NT2/D1 (cell line): Measurements from ENCODE around the gene SIX2.

Experiments
- DNase-seq: peaks from one replicate; pipeline ENCODE4 v3.0.0-alpha.2; 2011; ENCODE audit warnings: low read depth, low spot score
- H3K27me3 ChIP-seq: 2 replicates; pipeline ENCODE4 v1.6.0; 2011; ENCODE audit warnings: mild to moderate bottlenecking; ENCODE audit not compliant: insufficient read length, insufficient read depth
- H3K36me3 ChIP-seq: 2 replicates; pipeline ENCODE4 v1.6.1; 2011; ENCODE audit warnings: mild to moderate bottlenecking, low read length, mixed read lengths; ENCODE audit not compliant: insufficient read depth, insufficient read length
- H3K4me1 ChIP-seq: 2 replicates; pipeline ENCODE4 v1.5.1; 2011; ENCODE audit not compliant: insufficient read depth, insufficient read length
- H3K4me3 ChIP-seq: 2 replicates; pipeline ENCODE4 v1.5.1; 2011; ENCODE audit warnings: low read depth; ENCODE audit not compliant: insufficient read length
- H3K9ac ChIP-seq: 2 replicates; pipeline ENCODE4 v1.6.0; 2011; ENCODE audit warnings: low read depth; ENCODE audit not compliant: insufficient read length
- H3K9me3 ChIP-seq: 2 replicates; pipeline ENCODE4 v1.5.1; 2011; ENCODE audit warnings: mild to moderate bottlenecking, low read length; ENCODE audit not compliant: insufficient read depth
- SUZ12 ChIP-seq: IDR thresholded peaks from 2 replicates; pipeline ENCODE4 v1.6.1; 2011; ENCODE audit not compliant: insufficient read length, insufficient read depth; ENCODE audit errors: extremely low read depth
- YY1 ChIP-seq: IDR thresholded peaks from 2 replicates; pipeline ENCODE4 v1.6.1; 2011; ENCODE audit not compliant: insufficient read length, insufficient read depth
- ZNF274 ChIP-seq: IDR thresholded peaks from 2 replicates; pipeline ENCODE4 v1.6.1; 2011; ENCODE audit warnings: mild to moderate bottlenecking, low read depth, low read length

The SIX2 gene

DNA sequence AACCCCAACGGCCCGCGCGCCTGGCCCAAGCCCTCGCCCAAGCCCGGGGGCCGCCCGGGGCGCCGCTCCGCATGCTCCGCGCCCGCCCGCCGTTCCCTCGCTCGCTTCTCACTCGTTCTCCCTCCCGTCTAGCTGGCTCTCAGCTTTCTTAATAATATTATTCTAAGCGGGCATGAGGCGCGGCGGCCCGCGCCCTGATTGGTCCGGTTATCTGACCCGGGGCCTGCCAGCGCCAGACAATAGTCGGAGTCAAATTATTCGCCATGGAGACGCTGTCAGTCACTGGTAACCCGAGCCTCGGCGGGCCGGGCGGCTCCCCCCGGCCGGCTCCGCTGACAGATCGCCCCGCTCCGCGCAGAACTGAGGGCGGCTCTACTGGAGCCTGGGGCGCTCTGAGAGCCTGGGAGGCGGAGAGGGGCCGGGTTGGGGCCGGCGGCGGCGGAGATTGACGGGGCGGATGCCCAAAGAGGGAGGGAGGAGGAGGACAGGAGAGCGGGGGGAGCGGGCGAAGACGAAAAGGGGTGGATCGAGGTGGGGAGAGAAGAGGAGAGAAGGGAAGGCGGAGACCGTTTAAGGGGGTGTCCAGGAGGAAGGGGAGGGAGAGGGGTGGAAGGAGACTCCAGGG is at the start of gene SIX2:
Gene SIX2, minus strand, starts transcription at position 150 of the 625 bp plus-strand sequence. CDS start 342 bp downstream, outside the sequence.
- TF ChIP-seq YY1: no peak
- no peak for TF ChIP-seq SUZ12
- no peak for TF ChIP-seq ZNF274
- Histone ChIP-seq H3K9me3 (no peaks in the 10 kb centered on the region), H3K36me3 (no peaks in the 10 kb centered on the region), H3K4me3 (peak within 1 kb of the TSS; percentile 48), H3K4me1 (peaks cover 8% of the 10 kb centered on the region), H3K27me3 (peaks cover 90% of the 10 kb centered on the region), H3K9ac (peak within 1 kb of the TSS; percentile 79)
- peak; percentile 93 for DNase-seq

DNA sequence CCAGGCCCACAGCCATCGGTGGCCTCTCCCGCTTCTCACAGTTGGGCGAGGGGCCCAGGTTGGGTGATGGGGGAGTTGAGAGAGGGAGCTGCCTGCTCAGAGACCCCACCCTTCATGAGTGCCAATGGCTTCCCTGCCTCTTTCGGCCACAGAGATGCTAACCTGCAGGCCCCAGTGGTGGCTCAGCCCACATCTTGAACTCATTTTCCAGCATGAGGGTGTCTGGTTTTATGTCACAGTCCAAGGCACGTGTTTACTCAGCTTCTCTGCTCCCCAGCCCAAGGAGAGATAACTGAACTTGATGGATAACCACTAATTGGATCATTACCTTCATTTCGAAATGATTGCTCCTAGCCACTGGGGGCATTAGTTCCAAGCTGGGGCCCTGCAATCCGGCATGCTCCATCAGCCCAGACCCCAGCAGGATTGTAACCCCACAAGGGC is 45.9 kb upstream of the SIX2 start:
- Histone ChIP-seq H3K9ac (no peak overlapping the region), H3K4me1 (no peaks in the 10 kb centered on the region), H3K4me3 (no peak overlapping the region), H3K9me3 (no peaks in the 10 kb centered on the region), H3K27me3 (no peaks in the 10 kb centered on the region), H3K36me3 (no peaks in the 10 kb centered on the region)
- TF ChIP-seq ZNF274: no peak
- no peak for TF ChIP-seq SUZ12
- TF ChIP-seq YY1: no peak
- DNase-seq: no peak

DNA sequence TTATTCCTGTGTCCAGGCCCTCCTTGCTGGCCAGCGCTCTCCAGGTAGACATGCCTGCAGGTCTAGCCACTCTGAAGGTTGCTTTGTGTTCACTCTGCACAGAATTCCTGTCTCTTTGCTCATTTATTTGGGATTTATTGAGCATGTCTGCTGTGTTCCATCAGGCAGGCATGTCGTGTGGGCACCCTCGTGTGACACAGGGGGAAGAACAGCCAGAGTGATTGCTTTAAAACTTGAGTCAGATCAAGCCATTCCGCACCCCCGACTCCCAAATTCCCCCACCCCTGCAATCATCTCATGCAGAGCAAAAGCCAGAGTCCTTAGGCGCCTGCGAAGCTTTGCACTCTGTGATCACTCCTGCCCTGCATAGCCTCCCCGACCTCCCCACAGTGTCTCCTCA is 44.7 kb upstream of the SIX2 start:
- Histone ChIP-seq H3K9ac (no peak overlapping the region), H3K27me3 (no peaks in the 10 kb centered on the region), H3K36me3 (no peaks in the 10 kb centered on the region), H3K9me3 (no peaks in the 10 kb centered on the region), H3K4me3 (no peak overlapping the region), H3K4me1 (no peaks in the 10 kb centered on the region)
- DNase-seq: no peak
- TF ChIP-seq YY1: no peak
- TF ChIP-seq ZNF274: no peak
- no peak for TF ChIP-seq SUZ12

DNA sequence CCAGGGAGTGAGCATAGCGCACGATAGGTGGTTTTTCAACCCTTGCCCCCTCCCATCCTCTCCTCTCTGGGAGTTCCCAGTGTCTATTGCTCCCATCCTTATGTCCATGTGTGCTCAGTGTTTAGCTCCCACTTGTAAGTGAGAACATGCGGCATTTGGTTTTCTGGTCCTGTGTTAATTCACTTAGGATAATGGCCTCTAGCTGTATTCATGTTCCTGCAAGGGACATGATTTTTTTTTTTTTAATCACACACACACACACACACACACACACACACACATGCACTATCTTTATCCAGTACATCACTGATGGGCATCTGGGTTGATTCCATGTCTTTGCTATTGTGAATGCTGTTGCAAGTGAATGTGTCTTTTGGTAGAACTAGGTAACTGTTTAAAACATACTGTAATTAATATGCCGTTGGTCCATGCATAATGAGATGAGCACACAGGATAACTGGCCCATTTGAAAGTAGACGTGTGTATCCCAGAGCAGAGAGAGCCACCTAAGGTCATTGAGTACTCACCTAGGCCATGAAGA is 43.2 kb upstream of the SIX2 start:
- no peaks in the 10 kb centered on the region for H3K27me3 ChIP-seq
- H3K9me3 ChIP-seq: no peaks in the 10 kb centered on the region
- TF ChIP-seq YY1: no peak
- no peak for TF ChIP-seq ZNF274
- TF ChIP-seq SUZ12: no peak
- H3K36me3 ChIP-seq: no peaks in the 10 kb centered on the region
- no peaks in the 10 kb centered on the region for H3K4me1 ChIP-seq
- H3K9ac ChIP-seq: no peak overlapping the region
- no peak for DNase-seq
- no peak overlapping the region for H3K4me3 ChIP-seq

DNA sequence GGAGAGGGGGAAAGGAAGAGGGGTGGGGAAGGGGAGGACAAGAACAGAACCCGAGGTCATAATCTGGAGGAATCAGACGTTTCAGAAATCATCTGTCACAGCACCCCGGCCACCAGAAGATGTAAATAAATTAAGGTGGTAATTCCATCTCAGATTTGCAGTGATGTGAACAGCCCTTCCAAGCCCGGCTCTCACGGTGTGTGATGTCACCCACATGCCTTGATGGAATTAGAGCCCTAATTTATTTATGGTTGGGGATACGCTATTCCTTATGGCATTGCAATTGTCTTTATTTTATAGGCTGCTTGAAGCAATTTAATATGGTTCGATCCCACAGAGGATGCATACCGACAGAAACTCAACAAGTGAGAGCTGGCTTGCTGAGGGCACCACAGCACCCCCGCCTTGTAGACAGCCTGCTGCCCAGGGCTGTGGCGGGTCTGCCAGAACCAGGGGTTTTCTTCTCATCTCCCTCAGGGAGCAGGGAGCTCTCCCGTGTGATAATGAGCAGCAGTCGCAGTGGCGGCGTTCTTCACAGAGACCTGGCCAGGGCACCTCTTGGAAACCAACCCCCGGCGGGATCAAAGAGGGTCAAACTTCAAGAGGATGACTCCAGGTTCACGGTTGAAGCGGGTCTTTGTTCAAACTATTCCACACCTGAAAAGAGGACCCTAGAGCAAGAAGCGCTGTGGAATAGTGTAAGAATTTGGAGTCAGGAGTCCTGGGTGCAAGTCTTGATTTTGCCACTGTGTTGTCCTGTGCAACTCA is 40.5 kb upstream of the SIX2 start:
- DNase-seq: no peak
- Histone ChIP-seq H3K4me1 (no peaks in the 10 kb centered on the region), H3K9ac (no peak overlapping the region), H3K4me3 (no peak overlapping the region), H3K9me3 (no peaks in the 10 kb centered on the region), H3K36me3 (no peaks in the 10 kb centered on the region), H3K27me3 (no peaks in the 10 kb centered on the region)
- TF ChIP-seq ZNF274 (no peak), SUZ12 (no peak), YY1 (no peak)

DNA sequence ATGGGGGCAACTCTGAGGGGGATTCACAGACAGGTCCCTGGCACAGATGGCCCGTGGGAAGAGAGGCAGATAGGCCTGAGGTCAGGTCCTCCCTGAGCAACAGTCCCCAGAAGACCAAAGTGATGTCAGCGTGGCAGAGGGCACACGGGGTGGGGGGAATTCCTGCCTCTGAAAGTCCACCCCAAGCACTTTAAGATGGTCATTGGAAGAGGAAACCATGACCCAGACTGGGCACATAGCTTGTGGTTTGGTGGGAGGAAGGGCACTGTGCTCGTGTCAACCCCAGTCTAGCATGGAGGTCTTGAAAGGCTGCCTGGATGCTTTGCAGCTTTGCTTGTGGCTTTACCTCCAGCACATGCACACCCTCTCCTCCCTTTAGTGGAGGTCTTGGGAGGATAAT is 38.0 kb upstream of the SIX2 start:
- Histone ChIP-seq H3K4me1 (no peaks in the 10 kb centered on the region), H3K9ac (no peak overlapping the region)
- no peak for TF ChIP-seq ZNF274
- no peak for TF ChIP-seq SUZ12
- no peak for TF ChIP-seq YY1

DNA sequence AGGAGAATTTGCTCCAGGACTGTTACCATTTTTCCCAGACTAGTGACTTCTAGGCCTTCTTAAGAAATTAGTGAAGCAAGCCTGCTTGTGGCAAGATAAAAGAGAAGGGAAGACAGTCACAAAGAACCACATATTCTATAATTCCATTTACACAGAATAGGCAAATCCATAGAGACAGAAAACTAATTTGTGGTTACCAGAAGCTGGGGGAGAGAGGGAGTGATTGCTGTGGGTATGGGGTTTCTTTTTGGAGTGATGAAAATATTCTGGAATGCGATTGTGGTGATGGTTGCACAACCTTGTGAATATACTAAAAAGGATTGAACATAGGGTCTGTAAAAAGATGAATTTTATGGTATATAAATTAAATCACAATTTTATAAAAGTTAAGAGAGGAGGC is 37.5 kb upstream of the SIX2 start:
- DNase-seq: no peak
- TF ChIP-seq ZNF274 (no peak), YY1 (no peak), SUZ12 (no peak)
- Histone ChIP-seq H3K4me3 (no peak overlapping the region), H3K4me1 (no peaks in the 10 kb centered on the region), H3K36me3 (no peaks in the 10 kb centered on the region), H3K9ac (no peak overlapping the region), H3K27me3 (no peaks in the 10 kb centered on the region), H3K9me3 (no peaks in the 10 kb centered on the region)

More for the DNA sequence above, 38.0 kb upstream of the SIX2 start:
- DNase-seq: no peak
- no peaks in the 10 kb centered on the region for H3K36me3 ChIP-seq
- H3K27me3 ChIP-seq: no peaks in the 10 kb centered on the region
- no peaks in the 10 kb centered on the region for H3K9me3 ChIP-seq
- no peak overlapping the region for H3K4me3 ChIP-seq
